Endometrial microvascular endothelial cells (primary cell): ENCODE results near the gene WDR17. TPM values are rescaled to one million over a fixed set of nuclear protein-coding genes. Genes with fewer than 3 reads are reported as not detected.

Experiments used
- in situ Hi-C: cut with HindIII; loops from 2 replicates; pipeline ENCODE4 v1.10.0; 2017; ENCODE audit warnings: low sequenced_read_pairs, low pct_unique_long_range_greater_than_20kb; ENCODE audit errors: inconsistent ontology term
- total RNA-seq: library from RNA; depleted of rRNA; stranded (reverse); fragments of >200 nt; gene quantifications from one replicate; pipeline ENCODE4 v1.2.3, GENCODE V29; 2015; ENCODE audit errors: inconsistent ontology term

WDR17 gene
- total RNA-seq, 1 donor from 2014 or later, result not detected

DNA sequence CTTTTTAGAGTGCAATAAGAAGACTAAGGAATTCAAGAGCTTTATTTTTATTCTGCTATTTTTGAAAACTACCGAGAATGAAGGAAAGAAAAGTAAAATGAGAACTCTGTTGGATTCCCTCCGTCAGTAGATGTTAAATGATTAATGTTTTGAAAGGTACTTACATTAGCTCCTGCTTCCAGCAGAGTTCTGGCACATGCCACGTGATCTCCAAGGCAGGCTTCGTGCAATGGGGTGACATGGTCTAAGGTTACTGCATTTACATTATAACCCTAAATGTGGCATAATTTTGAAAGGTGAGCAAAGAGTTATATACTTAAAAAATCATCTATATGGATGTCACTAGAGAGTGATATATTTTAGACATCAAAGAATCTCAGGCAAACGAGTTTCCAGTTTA is 156.5 kb downstream of the WDR17 start:
- in situ Hi-C loops, result no loop called here

DNA sequence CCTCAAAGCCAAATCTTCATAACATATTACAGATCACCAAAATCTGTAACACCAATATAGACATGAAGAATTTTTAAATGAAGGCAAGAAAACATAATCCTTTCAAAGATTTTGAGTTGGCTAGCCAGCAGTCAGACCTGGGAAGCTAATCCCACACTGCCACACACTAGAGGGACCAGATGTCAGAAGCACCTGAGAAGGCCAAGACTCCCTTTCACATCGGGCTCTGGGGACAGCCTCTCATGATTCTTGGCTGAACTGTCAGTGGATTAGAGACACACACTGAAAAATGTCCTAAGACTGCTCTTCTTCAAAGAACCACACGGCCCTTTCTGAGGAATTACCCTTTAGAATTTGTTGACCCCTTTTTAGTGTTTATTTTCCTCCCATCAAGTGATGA is 157.9 kb downstream of the WDR17 start:
- in situ Hi-C loops, result no loop called here

DNA sequence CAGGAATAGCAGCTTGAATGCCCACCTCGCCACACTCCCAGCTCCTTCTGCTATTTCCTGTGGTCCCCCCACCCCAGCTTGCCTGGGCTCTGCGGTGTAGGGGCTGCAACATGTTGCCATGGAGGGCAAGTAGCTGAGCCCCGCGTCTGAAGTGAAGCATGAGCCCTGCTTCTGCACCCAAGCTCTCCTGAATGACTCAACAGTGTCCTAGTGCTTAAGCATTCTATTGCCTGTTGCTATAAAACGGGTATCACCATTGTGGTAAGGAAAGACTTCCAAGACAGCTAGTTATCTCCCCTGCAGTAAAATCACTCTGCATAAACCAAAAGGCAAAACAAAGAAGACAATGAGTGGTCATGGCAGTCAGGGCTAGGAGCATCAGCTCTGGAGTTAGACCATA is 161.1 kb downstream of the WDR17 start:
- in situ Hi-C loops, result no loop called here

DNA sequence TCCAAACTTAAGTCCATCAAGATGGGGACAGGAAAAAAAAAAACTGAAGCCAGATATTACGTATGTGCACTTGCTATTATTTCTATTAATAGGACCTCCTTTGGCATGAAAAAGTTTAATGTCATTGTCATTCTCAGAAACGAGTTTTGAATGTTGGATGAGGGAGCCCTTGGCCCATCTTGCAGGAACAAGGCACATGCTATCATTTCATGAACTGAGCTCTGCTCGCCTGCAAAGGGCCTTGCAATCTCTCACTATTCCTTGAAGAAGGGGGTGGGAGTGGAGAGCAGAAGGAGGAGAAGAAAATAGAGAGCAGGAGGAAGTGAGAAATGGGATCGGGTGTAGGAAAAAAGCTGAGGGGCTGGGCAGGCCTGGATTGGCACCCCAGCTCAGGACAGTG is 164.0 kb downstream of the WDR17 start:
- in situ Hi-C loops, result no loop called here

Other genes with a start within 250 kb of the WDR17 start
- not detected for gene SPATA4, start 129.7 kb downstream of the WDR17 start, total RNA-seq
- gene ASB5, start 203.4 kb downstream of the WDR17 start, total RNA-seq, result not detected